HG03575 (cell line): ENCODE results near the gene ALLC.

Experiments
- ATAC-seq: cut with Tn5 transposase; IDR thresholded peaks from one replicate; pipeline ENCODE4 v1.9.1; 2021; ENCODE audit not compliant: unreplicated experiment, insufficient number of reproducible peaks, low FRiP score; ENCODE audit errors: extremely low read depth

Gene ALLC

GRCh38 chr2:3729786-3730185 is 71.8 kb downstream of the ALLC start:
- ATAC-seq, result no peak

- no peak for ATAC-seq
These were observed 72.6 kb downstream of the ALLC start for GRCh38 chr2:3730646-3731045.

- ATAC-seq, result no peak
These were observed 73.8 kb downstream of the ALLC start for GRCh38 chr2:3731829-3732228.

GRCh38 chr2:3736112-3736511 is 78.1 kb downstream of the ALLC start:
- no peak for ATAC-seq

GRCh38 chr2:3737128-3737527 is 79.1 kb downstream of the ALLC start:
- no peak for ATAC-seq

- ATAC-seq, result no peak
These were observed 80.5 kb downstream of the ALLC start for GRCh38 chr2:3738454-3738853.

GRCh38 chr2:3739313-3739712 is 81.3 kb downstream of the ALLC start:
- ATAC-seq, result no peak

GRCh38 chr2:3741396-3741795 is 83.4 kb downstream of the ALLC start:
- no peak for ATAC-seq

GRCh38 chr2:3741867-3742602 is 84.0 kb downstream of the ALLC start:
- ATAC-seq, result no peak

- no peak for ATAC-seq
These were observed 84.9 kb downstream of the ALLC start for GRCh38 chr2:3742743-3743508.

- ATAC-seq, result no peak
These were observed 86.1 kb downstream of the ALLC start for GRCh38 chr2:3743951-3744555.

GRCh38 chr2:3745920-3746319 is 87.9 kb downstream of the ALLC start:
- no peak for ATAC-seq

GRCh38 chr2:3747032-3747654 is 89.1 kb downstream of the ALLC start:
- no peak for ATAC-seq

GRCh38 chr2:3747826-3748225 is 89.8 kb downstream of the ALLC start:
- ATAC-seq, result no peak

GRCh38 chr2:3749201-3749600 is 91.2 kb downstream of the ALLC start:
- no peak for ATAC-seq

GRCh38 chr2:3751251-3751650 is 93.3 kb downstream of the ALLC start:
- no peak for ATAC-seq

- no peak for ATAC-seq
These were observed 93.8 kb downstream of the ALLC start for GRCh38 chr2:3751806-3752205.
